Measurements from ENCODE around the gene CBARP.
A peak's percentile ranks its signal among the peaks of the same experiment; 100 is the strongest.

Gene CBARP

DNA sequence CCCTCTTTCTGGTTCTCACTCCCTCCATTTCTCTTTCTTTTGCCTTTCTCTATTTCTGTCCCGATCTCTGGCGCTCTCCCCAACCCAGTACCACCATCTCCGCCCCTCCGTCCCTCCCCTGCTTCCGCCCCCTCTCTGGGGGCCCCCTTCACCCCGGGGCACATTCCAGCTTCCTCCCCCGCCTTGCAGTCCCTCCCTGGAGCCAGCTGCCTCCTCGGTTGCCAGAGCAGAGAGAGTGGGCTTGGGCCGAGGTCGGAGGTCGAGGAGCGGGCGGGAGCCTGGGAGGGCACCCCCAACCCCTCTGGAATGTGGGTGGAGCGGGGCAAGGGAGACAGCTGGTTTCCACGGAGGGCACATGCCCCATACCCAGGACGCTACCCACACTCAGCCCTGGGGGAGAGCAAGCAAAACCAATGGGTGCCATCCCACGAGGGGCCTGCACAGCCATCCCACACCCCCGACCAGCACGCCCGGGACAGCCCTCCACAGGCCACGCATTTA, 24.9 kb upstream of the CBARP start:
- no peak for DNase-seq

DNA sequence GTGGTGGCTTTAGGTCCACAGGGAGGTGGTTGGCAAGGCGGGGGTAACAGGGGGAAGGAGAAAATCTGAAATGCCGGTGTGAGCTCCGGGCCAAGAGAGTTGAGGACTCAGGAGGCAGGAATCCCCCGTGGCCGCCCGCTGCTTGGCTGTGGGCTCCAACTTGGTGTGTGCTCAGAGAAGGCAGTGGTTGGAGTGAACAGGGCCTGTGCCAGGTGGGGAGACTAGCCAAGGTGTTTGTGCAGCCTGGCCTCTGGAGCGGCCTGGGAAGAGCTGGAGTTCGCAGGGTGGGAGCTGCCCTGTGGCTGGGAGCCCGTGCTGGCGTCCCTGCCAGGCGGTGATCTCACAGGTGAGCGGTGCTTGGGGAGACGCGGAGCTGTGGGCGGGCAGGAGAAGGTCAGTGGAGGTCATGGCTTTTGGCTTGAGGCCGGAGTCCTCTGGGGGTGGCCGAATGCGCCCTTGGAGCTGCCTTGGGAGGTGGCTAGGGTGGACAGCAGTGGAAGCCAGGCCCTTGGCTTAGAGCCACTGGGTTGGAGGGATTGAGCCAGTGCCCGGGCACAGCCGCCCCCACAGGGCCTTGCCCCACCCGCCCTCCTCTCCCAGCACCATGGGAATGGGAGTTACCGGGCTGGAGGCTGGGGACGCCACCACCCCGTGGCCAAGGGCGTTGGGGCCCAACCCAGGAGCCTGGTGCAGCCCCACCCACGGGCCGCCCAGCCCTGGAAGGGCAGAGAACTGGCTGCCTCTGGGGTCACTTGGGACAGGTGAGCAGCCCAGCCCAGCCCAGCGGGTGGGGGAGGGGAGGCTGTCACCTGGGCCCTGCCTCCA, 24.2 kb upstream of the CBARP start:
- DNase-seq = no peak

DNA sequence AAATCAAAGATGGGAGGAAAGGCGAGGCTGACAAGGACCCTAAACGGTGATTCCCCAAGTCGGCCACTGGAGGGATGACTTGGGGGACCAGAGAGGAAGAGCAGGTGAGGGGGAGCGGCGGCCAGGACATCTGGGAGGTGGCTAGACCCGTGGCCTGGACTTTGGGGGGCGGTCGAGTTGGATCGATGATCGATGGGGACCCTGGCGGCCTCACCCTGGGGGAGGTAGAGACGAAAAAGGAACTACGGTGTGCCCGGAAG, 23.7 kb upstream of the CBARP start:
- no peak for DNase-seq

DNA sequence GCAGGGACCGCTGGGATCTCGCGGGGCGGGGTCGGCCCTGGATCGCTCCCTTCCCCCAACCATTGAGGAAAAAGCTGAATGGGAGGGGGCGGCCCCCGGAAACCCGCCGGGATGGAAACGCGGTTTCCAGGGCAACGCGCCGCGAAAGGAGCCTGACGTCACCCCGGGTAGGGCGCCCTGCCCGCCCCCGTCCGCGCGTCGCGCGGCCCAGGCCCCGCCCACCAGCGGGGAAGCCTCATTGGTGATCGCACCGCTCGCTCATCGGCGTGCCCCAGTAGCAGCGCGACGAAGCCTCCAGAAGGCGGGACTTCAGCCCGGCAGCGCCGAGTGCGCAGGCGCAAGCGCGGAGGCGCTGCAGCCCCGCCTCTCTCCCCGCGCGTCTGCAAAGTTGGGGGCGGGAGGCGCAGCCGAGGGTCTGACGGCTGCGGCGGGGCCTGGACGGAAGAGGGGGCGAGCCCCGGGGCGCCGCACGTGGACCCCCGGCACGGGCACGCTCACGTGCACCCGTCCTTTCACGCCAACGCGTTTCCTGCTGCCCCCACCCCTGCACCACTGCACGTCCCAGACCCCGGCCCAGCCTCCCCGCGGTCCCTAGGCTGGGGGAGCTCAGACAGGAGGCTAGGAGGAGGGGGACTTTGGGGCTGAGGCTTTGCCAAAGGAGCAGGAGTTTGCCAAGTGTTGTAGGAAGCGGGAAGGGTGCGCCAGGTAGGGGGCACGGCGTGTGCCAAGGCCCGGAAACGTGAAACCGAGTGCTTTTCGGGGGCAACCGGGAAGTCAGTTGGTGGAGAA, 23.1 kb upstream of the CBARP start:
- DNase-seq = peak; percentile 71

DNA sequence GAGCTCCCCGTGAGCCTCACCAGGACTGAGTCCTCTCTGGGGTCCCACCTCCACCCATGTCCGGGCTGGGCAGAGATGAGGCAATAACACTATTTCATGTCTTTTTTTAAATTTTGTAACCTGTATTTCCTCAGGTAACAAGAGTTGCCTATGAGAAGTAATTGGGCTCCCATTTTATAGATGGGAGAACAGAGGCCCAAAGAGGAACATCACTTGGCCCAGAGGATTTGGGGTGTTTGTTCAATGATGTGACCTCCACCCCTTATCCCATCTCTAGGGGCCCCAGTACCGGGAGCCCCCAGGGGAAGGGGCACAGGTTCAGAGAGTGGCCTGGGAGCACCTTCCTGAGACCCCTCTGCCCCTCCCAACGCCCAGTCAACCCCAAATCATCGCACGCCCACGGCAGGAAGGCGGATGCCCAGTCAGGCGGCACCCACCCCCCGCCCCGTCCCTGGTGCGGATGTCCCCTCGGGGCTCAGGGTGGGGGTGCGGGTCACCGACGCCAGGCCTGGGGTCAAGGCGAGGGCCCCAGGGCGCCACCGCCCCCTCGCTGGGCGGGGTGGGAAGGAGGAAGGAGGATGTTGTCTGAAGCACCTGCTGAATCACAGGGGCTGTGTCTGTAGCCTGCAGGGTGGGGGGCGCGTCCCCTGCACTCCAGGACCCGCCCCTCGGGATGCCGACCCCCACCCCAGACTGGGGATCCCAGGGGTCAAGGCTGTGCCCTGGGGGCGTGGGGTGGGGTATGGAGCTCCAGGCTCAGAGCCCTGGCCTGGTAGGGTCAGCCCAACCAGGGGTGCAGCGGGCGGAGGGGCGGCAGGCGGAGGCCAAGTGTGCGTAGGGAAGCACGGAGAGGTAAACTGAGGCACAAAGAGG, 22.3 kb upstream of the CBARP start:
- DNase-seq = no peak

DNA sequence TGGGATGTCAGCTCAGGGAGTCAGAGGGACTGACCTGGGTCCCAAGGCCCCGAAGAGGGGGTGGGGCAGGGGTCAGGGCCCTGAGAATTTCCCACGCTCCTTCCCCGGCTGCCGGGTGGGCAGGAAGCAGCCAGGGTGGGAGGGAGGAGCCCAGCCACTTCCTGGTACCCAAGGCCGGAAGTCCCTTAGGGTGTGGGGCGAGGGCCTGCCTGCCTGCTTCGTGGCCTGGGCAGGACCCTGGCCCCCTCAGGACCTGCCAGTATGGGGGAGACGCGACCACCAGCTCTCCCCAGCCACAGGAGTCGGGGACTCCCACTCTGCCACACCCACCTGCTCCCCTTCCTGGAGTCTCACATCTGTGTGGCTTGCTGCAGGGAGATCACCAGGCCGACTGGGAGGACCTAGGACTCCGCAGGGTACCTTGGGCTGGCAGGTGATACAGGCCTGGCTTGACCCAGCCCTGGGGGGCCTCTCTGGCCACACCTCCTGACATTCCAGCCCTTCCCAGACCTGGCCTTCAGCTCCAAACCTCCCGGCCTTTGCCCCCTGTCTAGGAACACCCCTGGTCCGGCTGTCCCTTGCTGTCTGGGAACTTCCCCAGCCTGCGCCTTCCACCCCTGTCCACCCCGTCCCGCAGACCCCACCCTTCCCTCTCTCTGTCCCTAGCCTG, 21.5 kb upstream of the CBARP start:
- no peak for DNase-seq

DNA sequence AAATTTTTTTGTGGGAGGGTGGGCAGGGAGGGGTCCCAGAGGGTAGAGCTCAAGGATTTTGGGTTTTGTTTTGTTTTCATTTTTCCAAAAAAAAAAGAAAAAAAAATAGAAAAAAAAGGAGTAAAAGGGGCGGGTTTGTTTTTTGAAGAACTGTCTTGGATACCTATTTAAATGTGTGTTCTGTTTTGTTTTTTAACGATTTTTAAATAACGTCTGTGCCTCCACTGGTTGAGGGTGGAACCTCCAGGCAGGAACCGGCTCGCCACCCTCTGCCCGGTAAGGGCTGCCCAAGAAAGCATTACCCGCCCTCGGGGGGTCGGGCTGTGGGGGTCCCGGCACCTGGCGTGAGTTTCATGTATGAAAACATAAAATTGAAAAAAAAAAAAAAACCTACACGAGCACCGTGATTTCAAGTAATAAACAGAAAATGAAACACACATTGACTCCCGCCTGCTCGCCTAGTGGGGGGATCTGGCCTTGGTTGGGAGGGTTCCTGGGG, 21.0 kb upstream of the CBARP start:
- no peak for DNase-seq

DNA sequence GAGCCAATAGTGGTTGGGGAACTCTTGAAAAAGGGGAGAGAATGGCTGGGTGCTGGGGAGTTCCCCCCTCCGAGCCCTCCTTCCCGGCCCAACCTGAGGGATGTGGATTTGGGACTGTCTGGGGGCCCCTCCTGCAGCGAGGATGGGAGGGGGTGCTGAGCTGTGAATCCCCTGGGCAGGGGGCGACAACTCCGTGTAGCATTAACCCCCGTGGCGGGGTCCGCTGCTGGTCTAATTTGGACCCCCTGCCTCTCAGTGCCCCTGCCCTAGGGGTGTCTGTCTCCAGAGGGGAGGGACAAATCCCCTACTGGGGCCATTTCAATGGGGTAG, 20.3 kb upstream of the CBARP start:
- no peak for DNase-seq

DNA sequence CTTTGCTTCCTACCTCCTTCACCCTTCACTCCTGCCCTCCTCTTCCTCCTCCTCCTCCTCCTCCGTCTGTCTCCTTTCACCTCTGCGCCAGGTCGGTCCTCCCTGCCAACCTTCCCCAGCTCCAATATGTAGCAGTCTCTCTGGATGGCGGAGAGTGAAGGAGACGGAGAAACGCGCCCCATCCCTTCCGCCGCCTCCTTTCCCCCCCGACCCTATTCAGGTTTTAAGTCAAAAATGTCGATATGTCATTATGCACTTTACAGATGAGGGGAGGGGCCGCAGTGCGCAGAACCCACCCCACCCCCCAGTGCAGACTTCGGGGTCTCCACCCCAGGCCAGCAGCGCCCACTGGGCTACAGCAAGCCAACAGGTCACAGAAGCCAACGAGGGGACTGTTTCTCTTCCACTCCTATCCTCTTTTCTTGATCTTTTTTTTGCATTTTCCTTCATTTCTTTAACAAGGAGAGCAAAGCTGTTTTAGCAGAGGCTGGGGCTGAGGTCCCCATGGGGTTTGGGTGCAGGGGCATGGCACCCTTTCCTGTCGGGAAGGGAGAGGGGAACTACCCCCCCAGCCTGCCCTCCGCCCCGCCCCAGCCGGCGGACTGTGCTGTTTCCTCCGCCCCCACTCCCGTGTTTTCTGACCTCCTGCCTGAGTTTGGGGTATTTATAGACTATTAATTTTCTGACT, 19.8 kb upstream of the CBARP start:
- DNase-seq = no peak

DNA sequence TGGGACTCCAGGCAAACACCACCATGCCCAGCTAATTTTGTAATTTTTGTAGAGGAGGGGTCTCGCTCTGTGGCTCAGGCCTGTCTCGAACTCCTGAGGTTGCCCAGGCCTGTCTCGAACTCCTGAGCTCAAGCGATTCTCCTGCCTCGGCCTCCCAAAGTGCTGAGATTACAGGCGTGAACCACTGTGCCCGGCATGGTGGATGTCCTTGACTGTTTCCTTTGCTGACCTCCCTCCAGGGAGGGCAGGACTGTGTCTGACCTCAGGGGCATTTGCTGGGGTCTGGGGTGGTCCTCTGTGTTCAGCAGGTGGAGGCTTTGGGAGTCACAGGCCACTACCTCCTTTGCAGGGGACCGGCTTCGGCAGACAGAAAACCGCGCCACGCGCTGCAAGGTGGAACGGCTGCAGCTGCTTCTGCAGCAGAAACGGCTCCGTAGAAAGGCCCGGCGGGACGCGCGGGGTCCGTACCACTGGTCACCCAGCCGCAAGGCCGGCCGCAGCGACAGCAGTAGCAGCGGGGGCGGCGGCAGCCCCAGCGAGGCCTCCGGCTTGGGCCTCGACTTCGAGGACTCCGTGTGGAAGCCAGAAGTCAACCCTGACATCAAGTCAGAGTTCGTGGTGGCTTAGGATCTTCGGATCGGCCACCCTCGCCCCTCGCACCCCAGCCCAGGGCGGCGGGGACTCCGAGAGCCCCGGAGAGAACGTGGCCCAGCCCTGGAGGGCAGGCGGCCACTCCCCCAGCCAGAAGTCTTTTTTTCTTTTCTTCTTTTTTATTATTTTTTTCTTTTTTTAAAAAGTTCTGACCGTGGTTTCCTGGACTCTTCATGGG, 19.1 kb upstream of the CBARP start:
- DNase-seq = no peak

DNA sequence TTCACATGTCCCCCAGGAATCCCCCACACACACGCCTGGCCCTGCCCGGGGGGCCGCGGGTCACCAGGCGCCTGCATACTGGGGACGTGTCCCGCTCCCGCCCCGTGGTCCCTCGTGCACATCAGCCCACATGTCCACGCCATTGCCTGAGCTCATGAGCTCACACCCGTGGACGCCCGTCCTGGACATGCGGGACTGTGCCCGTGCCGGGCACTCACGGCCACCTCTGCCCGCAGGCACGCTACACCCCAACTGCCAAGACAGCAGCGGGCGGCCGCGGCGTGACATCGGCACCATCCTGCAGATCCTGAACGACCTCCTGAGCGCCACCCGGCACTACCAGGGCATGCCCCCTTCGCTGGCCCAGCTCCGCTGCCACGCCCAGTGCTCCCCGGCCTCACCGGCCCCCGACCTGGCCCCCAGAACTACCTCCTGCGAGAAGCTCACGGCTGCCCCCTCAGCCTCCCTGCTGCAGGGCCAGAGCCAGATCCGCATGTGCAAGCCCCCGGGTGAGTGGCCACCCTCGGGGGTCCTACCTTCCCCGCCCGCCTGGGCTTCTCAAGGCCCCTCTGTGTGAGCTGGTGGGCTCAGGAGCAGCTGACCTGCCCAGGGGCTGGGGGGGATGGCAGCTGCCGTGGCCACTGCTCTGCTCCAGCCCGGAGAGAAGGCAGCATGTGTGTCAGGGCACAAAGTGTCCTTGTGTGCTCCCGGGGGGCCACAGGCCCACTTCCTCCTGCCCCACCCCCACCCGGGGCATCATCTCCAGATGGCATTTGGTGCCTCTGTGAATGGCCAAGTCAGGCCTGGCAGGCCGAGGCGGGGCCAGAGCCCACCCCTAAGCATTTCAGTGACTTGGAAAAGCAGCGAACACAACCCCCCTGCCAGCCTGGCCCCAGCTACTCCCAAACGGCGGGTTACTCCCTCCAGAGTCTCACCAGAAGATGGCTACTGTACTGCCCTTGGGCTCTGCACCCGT, 17.7 kb upstream of the CBARP start:
- no peak for DNase-seq

DNA sequence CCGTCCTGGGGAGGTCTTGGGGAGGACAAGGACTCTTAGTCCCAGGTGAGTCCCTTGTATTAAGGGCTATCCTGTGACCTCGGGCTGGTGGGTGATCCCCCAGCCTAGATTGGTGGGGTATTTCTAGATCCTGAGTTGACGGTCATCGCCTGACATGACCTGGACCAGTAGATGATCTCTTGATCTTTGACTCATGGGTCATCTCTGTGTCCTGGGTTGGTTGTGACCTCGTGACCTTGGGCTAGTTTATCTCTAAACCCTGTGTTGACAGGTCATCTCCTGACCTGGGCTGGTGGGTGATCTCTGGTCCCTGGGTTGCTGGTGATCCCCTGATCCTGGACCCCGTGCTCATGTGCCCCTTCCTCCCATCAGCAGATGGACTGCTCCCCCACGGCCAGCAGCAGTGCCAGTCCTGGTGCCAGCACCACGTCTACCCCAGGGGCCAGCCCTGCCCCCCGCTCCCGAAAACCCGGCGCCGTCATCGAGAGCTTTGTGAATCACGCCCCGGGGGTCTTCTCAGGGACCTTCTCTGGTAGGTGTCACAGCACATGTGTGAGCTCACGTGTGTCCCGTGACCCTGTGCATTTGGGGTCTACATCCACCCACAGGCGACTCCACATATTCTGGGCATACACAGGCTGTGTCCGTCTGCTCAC, 16.9 kb upstream of the CBARP start:
- DNase-seq = no peak

DNA sequence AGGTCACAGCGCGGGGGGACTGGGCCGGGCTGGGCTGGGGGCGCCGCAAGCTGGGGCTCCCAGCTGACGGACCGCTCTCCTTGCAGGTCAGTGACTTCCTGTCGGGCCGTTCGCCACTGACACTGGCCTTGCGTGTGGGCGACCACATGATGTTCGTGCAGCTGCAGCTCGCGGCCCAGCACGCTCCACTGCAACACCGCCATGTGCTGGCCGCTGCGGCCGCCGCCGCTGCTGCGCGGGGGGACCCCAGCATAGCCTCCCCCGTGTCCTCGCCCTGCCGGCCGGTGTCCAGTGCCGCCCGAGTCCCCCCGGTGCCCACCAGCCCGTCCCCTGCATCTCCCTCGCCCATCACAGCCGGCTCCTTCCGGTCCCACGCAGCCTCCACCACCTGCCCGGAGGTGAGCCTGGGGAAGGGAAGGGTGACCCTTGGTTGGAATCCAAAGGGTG, 16.3 kb upstream of the CBARP start:
- no peak for DNase-seq

DNA sequence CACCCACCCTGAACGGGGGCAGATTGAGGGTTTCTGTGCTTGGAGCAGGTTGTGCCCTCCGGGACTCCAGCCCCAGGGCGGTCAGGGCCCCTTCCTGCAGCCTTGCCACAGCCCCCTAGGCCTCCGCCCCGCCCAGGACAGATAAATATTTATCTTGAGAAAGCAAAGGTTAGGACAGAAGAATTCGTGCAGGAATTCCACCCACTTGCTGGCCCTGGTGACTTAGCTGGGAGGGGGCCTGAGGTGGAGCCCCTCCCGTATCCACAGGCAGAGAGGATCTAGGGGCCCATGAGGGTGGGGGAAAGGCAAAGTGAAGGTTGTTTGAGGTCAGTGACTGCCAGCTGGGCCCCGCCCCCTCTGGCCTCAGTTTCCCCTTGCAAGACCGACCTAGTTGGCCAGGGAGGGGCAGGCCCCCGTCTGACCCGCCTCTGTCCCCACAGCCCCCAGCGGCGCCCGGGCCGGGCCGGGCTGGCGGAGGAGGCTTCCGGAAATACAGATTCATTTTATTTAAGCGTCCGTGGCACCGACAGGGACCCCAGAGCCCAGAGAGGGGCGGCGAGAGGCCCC, 15.8 kb upstream of the CBARP start:
- DNase-seq = no peak

DNA sequence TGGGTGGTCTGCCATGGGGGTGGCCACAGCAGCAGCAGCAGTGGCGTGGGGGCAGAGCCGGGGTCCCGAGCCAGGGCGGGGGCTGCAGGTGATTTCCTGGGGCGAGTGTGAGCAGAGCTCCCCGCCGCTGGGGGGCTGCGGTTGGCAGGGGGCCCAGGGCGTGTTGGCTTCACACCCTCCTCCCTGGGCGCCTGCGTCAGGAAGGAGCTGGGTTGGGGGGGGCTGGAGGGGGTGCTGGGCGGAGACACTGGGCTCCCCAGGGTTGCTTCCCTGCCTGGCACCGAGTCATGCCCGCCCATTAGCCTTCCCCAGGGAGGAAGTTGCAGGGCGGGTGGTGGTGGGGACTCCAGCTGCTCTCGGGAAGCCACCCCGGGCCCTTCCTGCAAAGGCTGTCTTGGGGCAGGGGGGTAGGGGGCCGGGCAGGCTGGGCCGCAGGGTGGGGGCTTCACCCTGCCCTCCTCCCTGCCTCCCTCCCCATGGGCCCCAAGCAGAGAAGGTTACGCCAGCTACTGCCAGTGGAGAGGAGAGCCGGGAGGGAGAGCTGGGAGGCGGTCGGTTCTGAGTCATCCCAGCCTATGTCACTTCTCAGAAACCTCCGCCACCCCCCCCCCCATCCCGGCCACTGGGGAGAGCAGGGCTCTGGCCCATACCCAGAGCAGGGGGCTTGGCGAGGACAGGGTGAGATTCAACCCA, 15.2 kb upstream of the CBARP start:
- DNase-seq = peak; percentile 67

DNA sequence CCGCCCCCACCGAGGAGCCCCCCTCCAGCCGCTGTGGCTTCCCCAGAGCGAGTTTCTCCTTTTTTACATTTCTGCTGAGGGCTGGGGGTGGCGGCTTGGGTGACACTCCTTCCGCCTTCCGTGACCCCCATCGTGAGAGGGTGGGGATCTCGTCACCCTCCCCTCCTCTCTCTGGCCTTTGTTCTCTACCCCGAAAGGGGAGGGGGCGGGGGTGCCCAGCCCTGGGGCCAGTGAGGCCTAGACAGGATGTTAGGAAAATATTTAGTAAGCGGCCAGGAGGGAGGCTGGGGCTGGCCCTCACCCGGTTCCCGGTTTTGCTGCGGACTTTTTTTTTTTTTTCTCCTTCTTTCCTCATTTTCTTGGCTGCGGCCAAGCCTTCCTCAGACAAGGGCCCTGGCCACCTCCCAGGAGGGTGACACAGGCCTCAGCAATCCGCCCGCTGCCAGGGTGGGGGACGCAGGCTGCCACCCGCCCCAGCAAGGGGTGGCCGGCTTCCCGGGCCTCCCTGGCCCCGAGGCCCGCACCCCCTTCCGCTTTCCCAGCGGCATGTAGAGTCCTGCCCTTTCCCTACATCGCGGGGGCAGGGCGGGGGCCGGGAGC, 14.5 kb upstream of the CBARP start:
- no peak for DNase-seq

DNA sequence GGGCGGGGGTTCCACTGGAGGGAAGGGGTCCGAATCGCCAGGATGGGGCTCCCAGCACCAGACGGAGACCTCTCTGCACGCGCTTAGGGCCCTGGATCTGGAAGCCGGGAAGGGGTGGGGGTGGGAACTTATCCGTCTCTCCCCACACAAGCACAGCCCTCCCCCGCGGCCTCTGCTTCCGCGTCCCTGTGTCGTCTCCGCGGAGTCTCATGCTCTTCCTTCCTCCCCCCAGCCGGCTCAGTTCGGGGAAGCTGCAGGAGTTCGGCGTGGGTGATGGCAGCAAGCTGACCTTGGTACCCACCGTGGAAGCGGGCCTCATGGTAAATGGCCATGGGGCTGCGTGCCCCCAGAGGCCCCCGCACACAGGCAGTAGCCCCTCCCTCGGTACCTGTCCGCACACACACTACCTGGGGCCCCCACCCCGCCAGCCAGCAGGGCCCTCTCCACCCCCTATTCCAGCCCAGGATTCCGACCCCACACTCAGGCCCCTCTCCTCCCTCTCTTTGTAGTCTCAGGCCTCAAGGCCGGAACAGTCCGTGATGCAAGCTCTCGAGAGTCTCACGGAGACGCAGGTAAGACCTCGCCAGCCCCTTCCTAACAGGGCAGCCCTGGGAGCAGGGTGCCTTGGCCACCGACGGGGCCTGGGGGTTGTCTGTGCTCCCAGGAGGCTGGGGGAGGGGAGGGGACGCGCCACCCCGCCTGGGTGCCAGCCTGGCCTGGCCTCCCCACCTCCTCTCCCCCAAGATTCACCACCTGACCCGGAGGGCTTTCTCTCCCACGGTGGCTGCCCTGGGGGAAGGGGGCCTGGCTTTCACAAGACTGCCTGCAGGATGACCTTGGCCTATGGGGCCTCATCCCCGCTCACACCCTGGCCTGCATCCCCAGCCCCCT, 13.8 kb upstream of the CBARP start:
- DNase-seq = no peak
